Measurements from ENCODE around the gene C20orf204.

GRCh38 chr20:64067005-64067632 is 31.1 kb downstream of the C20orf204 start:
- TF ChIP-seq, protein P1, sequence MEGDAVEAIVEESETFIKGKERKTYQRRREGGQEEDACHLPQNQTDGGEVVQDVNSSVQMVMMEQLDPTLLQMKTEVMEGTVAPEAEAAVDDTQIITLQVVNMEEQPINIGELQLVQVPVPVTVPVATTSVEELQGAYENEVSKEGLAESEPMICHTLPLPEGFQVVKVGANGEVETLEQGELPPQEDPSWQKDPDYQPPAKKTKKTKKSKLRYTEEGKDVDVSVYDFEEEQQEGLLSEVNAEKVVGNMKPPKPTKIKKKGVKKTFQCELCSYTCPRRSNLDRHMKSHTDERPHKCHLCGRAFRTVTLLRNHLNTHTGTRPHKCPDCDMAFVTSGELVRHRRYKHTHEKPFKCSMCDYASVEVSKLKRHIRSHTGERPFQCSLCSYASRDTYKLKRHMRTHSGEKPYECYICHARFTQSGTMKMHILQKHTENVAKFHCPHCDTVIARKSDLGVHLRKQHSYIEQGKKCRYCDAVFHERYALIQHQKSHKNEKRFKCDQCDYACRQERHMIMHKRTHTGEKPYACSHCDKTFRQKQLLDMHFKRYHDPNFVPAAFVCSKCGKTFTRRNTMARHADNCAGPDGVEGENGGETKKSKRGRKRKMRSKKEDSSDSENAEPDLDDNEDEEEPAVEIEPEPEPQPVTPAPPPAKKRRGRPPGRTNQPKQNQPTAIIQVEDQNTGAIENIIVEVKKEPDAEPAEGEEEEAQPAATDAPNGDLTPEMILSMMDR (IDR thresholded peaks at IDR 0.05), result no peak
- no peak for TF ChIP-seq POLR2AphosphoS5 (IDR thresholded peaks at IDR 0.05)

Measured in prostate gland (tissue), 2 donors.